Ascending aorta (tissue), 2 donors: ENCODE measurements around the gene AMBRA1. TPM values are rescaled to one million over a fixed set of nuclear protein-coding genes. Genes with fewer than 3 reads are reported as not detected.

Experiments
- DNase-seq, 2 donors: peaks; one replicate each; pipeline ENCODE4 v3.0.0-alpha.2; 2019; ENCODE audit warnings: low spot score in 2 of 2
- H3K27ac ChIP-seq, 2 donors: fragments of 200-600 bp; sonication (generic); one replicate each; pipeline ENCODE4 v1.5.1; 2016 to 2017; ENCODE audit warnings: mild to moderate bottlenecking in 1 of 2
- H3K27me3 ChIP-seq: fragments of 200-600 bp; sonication (generic); one replicate; pipeline ENCODE4 v1.5.1; 2017
- H3K36me3 ChIP-seq, 2 donors: fragments of 200-600 bp; sonication (generic); one replicate each; pipeline ENCODE4 v1.5.1; 2016
- H3K4me1 ChIP-seq, 2 donors: fragments of 200-600 bp; sonication (generic); one replicate each; pipeline ENCODE4 v1.5.1; 2016 to 2017; ENCODE audit warnings: mild to moderate bottlenecking in 1 of 2
- H3K4me3 ChIP-seq, 2 donors: fragments of 200-600 bp; sonication (generic); one replicate each; pipeline ENCODE4 v1.5.1; 2016 to 2017; ENCODE audit warnings: mild to moderate bottlenecking in 1 of 2
- H3K9me3 ChIP-seq, 2 donors: fragments of 200-600 bp; sonication (generic); one replicate each; pipeline ENCODE4 v1.5.1; 2016
- intact Hi-C: fragments of 100-400 bp; cut with DNase I; formaldehyde crosslinking; loops from one replicate; pipeline ENCODE4 v1.15.1; 2023
- total RNA-seq: library from RNA; depleted of rRNA; stranded (reverse); fragments of >200 nt; gene quantifications from one replicate; pipeline ENCODE4 v1.1.0, GENCODE V29; 2016
- TF ChIP-seq, protein P1 (sequence below), 3 experiments: fragments of 200-600 bp in 2 of 3; fragments of 450-650 bp in 1 of 3; sonication (generic) in 2 of 3; IDR thresholded peaks; one replicate each; pipeline ENCODE4 v1.5.1; 2016 to 2019; ENCODE audit warnings: antibody characterized with exemption in 3 of 3, mild to moderate bottlenecking in 1 of 3, moderate library complexity in 1 of 3

Gene AMBRA1
- total RNA-seq, 1 donor from 2014 or later: 12.1 TPM

DNA sequence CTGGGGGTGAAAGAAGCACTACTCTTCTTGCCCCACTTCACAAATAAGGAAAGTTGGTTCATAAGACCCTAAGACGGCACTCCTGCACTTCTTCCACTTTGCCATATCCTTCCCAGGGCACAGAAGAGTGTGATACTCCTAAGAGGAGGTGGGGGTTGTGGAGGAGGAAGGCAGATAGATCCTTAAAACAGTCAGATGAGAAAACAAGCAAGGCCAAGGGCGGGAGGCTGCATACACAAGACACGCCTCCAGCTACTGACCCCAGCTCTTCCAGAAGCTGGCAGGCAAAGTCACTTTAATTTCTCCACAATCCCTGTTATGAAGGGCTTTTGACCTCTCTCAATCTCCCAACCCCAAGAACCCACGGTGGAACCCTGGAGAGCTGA lies 200.6 kb downstream of the AMBRA1 start:
- H3K36me3 ChIP-seq: peaks cover 17 to 23% of the 10 kb centered on the region in 2 donors
- H3K9me3 ChIP-seq: no peaks in the 10 kb centered on the region
- H3K4me1 ChIP-seq: peaks cover 14 to 21% of the 10 kb centered on the region in 2 donors
- H3K4me3 ChIP-seq: peak overlapping the region in 1 of 2 donors; percentile 50
- H3K27me3 ChIP-seq: peaks cover 16% of the 10 kb centered on the region
- DNase-seq: no peak
- H3K27ac ChIP-seq: no peak overlapping the region
- TF ChIP-seq, protein P1, sequence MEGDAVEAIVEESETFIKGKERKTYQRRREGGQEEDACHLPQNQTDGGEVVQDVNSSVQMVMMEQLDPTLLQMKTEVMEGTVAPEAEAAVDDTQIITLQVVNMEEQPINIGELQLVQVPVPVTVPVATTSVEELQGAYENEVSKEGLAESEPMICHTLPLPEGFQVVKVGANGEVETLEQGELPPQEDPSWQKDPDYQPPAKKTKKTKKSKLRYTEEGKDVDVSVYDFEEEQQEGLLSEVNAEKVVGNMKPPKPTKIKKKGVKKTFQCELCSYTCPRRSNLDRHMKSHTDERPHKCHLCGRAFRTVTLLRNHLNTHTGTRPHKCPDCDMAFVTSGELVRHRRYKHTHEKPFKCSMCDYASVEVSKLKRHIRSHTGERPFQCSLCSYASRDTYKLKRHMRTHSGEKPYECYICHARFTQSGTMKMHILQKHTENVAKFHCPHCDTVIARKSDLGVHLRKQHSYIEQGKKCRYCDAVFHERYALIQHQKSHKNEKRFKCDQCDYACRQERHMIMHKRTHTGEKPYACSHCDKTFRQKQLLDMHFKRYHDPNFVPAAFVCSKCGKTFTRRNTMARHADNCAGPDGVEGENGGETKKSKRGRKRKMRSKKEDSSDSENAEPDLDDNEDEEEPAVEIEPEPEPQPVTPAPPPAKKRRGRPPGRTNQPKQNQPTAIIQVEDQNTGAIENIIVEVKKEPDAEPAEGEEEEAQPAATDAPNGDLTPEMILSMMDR (IDR thresholded peaks at IDR 0.05): no peak
- intact Hi-C loops: loop anchor here (5.0 kb wide), 1 partner anchor 144 kb away; no protein-coding TSS in a partner anchor

DNA sequence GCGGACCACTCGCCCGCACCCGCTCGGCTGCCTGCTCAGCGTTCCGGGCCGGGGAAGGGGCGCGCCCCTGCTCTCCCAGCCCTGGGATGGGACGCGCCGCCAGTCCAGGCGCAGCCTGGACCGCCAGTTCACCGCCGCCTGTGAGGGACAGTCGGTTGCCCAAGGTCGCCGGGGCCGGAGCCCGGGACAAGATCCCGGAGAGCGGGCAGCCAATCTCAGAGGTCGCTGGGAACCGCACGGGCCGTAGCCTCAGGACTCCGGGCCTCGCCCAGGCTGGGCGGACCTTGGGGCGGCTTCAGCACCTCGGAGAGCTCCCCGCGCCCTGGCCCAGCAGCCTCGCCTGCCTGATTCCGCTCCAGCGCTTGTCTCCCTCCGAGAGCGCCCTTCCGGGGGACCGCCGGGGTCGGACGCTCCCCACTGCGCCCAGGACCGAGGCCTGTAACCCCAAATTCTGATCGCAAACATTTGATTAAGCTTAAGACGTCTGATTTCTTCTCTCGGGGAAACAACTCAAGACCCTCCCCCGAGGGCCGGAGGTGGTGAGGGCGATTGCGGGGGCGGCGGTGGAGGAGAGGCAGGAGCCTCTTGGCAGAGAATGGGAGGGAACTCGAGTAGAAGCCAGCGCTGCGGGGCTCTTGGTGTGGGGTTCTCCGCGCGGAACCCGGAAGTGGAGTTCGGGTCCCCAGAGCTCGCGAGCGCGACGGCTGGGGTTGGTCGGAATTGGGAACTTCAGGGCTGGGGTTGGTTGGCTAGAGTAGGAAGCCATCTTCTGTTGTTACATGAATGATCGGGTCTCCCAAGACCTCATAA lies 201.2 kb downstream of the AMBRA1 start:
- DNase-seq: peak in 1 of 2 donors; percentile 84
- intact Hi-C loops: loop anchor here (5.0 kb wide), 1 partner anchor 145 kb away; no protein-coding TSS in a partner anchor
- TF ChIP-seq, protein P1 (IDR thresholded peaks at IDR 0.05): no peak
- Histone ChIP-seq H3K27me3 (peaks cover 16% of the 10 kb centered on the region), H3K4me1 (peaks cover 14 to 21% of the 10 kb centered on the region in 2 donors), H3K36me3 (peaks cover 12 to 17% of the 10 kb centered on the region in 2 donors), H3K27ac (no peak overlapping the region), H3K4me3 (peak overlapping the region; percentile 48 to 50), H3K9me3 (no peaks in the 10 kb centered on the region)

GRCh38 chr11:46391578-46392420 lies 202.0 kb downstream of the AMBRA1 start, which contains the start of gene CHRM4:
CHRM4 (minus strand) TSS chr11:46391776; CDS start chr11:46386557, 5,219 bp downstream.
- TF ChIP-seq, protein P1 (IDR thresholded peaks at IDR 0.05): peak in 1 of 3 experiments; percentile 11
- no peak for DNase-seq
- Histone ChIP-seq H3K36me3 (peaks cover 4 to 9% of the 10 kb centered on the region in 2 donors), H3K27me3 (peaks cover 16% of the 10 kb centered on the region), H3K27ac (no peak within 1 kb of the TSS), H3K9me3 (no peaks in the 10 kb centered on the region), H3K4me1 (peaks cover 14 to 21% of the 10 kb centered on the region in 2 donors), H3K4me3 (peak within 1 kb of the TSS; percentile 48 to 50)
- intact Hi-C loops: loop anchor here (5.0 kb wide), 1 partner anchor 146 kb away; no protein-coding TSS in a partner anchor

DNA sequence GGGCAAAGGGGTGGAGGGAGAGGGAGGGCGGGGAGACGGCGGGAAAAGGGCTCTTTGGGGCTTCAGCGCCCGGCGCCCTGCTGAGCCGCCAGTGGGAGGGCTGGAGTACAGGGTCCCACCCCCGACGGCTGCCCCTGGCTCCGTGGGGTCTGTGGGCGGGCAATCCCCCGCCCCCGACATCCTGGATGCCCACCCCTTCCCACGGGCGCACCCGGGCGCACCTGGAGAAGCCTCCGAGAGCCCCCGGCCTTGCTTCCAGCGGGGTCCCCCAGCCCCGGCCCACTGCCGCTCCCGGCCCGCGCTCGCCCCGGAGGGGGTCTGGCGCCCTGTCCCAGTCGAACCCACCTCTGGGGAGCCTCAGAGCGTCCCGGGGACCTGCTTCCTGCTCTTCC lies 202.6 kb downstream of the AMBRA1 start:
- Histone ChIP-seq H3K27ac (no peak overlapping the region), H3K9me3 (no peaks in the 10 kb centered on the region), H3K36me3 (peaks cover 0 to 4% of the 10 kb centered on the region in 2 donors), H3K27me3 (peaks cover 16% of the 10 kb centered on the region), H3K4me3 (peak overlapping the region; percentile 48 to 50), H3K4me1 (peaks cover 14 to 21% of the 10 kb centered on the region in 2 donors)
- TF ChIP-seq, protein P1 (IDR thresholded peaks at IDR 0.05): no peak
- intact Hi-C loops: loop anchor here (5.0 kb wide), 1 partner anchor 146 kb away; no protein-coding TSS in a partner anchor
- DNase-seq: no peak
